Endothelial cell of umbilical vein (primary cell): Measurements from ENCODE around the gene PRX. TPM values are rescaled to one million over a fixed set of nuclear protein-coding genes. Genes with fewer than 3 reads are reported as not detected.

ENCODE experiments used
- BruUV-seq: library from RNA; stranded (reverse); fragments of 400-500 nt; replicated peaks from 2 replicates; lab custom pipeline; 2021; lab: Mats Ljungman, UMichigan
- CTCF ChIA-PET: fragments of 300-600, 350-600 bp; sonication (Branson Sonifier 250); formaldehyde crosslinking; loops from one replicate; lab custom pipeline; 2021; ENCODE audit warnings: antibody characterized with exemption, inconsistent platforms; lab: Charles Lee
- POLR2A ChIA-PET: fragments of 300-600, 350-600 bp; sonication (Branson Sonifier 250); formaldehyde crosslinking; loops from one replicate; lab custom pipeline; 2021; ENCODE audit warnings: antibody characterized with exemption, inconsistent platforms; lab: Charles Lee
- DNase-seq: peaks from one replicate; pipeline ENCODE4 v3.0.0-alpha.2; 2011; ENCODE audit warnings: low read depth, low spot score
- FAIRE-seq: peaks from 2 replicates; lab custom pipeline; 2011; peaks lifted over from hg19 to GRCh38; lab: Jason Lieb, UNC
- H2AFZ ChIP-seq: 2 replicates; pipeline ENCODE4 v1.6.0; 2012; ENCODE audit warnings: low read depth, low read length, control low read depth, inconsistent platforms
- H3K27ac ChIP-seq: 2 replicates; pipeline ENCODE4 v1.5.1; 2011; ENCODE audit warnings: low read depth, mild to moderate bottlenecking, control low read depth, low read length, moderate library complexity; ENCODE audit not compliant: insufficient read depth
- H3K27me3 ChIP-seq, 2 experiments: 2 replicates each; pipeline versions ENCODE4 v1.6.0 to v1.6.1; 2011; ENCODE audit warnings: low read length in 2 of 2, mixed read lengths in 1 of 2; ENCODE audit not compliant: control insufficient read depth in 2 of 2, insufficient read depth in 2 of 2
- H3K36me3 ChIP-seq, 2 experiments: 2 replicates in 1 of 2; 3 replicates in 1 of 2; pipeline ENCODE4 v1.5.1; 2011; ENCODE audit warnings: low read length in 2 of 2, mild to moderate bottlenecking in 1 of 2, moderate library complexity in 1 of 2; ENCODE audit not compliant: control insufficient read depth in 2 of 2, insufficient read depth in 2 of 2; ENCODE audit errors: extremely low read depth in 1 of 2
- H3K4me1 ChIP-seq: 3 replicates; pipeline ENCODE4 v1.5.1; 2011; ENCODE audit warnings: mild to moderate bottlenecking, low read length; ENCODE audit not compliant: control insufficient read depth, insufficient read depth; ENCODE audit errors: extremely low read depth
- H3K4me2 ChIP-seq: 2 replicates; pipeline ENCODE4 v1.6.1; 2011; ENCODE audit warnings: low read length, control low read depth, mixed read lengths; ENCODE audit not compliant: insufficient read depth
- H3K4me3 ChIP-seq, 3 experiments: fragments of 200-600 bp in 1 of 3; sonication (generic), shearing (Covaris generic) in 1 of 3; replicated peaks in 1 of 3; 2 replicates each; pipeline ENCODE4 v1.5.1; 2011 to 2016; ENCODE audit warnings: control low read depth in 3 of 3, low read length in 3 of 3, mild to moderate bottlenecking in 2 of 3, inconsistent platforms in 1 of 3, low read depth in 1 of 3, moderate library complexity in 1 of 3; ENCODE audit not compliant: insufficient read depth in 1 of 3
- H3K79me2 ChIP-seq: 2 replicates; pipeline ENCODE4 v1.6.0; 2012; ENCODE audit warnings: low read length, inconsistent platforms; ENCODE audit not compliant: control insufficient read depth, insufficient read depth
- H3K9ac ChIP-seq: replicated peaks from 2 replicates; pipeline ENCODE3; 2011; ENCODE audit warnings: low read length, control low read depth; ENCODE audit not compliant: insufficient read depth; ENCODE audit errors: extremely low read depth
- H3K9me1 ChIP-seq: replicated peaks from 3 replicates; pipeline ENCODE4 v1.6.0; 2011; ENCODE audit warnings: mild to moderate bottlenecking, low read length; ENCODE audit not compliant: control insufficient read depth, insufficient read depth; ENCODE audit errors: extremely low read depth
- H3K9me3 ChIP-seq: replicated peaks from 2 replicates; pipeline ENCODE4 v1.5.1; 2012; ENCODE audit warnings: low read length, inconsistent platforms; ENCODE audit not compliant: control insufficient read depth, insufficient read depth
- H4K20me1 ChIP-seq: replicated peaks from 2 replicates; pipeline ENCODE3; 2011; ENCODE audit warnings: mild to moderate bottlenecking, low read length; ENCODE audit not compliant: control insufficient read depth, insufficient read depth; ENCODE audit errors: extremely low read depth
- CTCF ChIP-seq, 2 donors: IDR thresholded peaks; 1 replicate in 1 of 2; 2 replicates in 1 of 2; pipeline ENCODE4 v1.5.1; 2011; ENCODE audit warnings: low read length in 2 of 2, mild to moderate bottlenecking in 2 of 2, moderate library complexity in 2 of 2, control low read depth in 1 of 2, inconsistent platforms in 1 of 2, low read depth in 1 of 2; ENCODE audit not compliant: insufficient read depth in 1 of 2; ENCODE audit errors: extremely low read depth in 1 of 2
- EZH2 ChIP-seq: IDR thresholded peaks from 2 replicates; pipeline ENCODE4 v1.6.1; 2012; ENCODE audit warnings: borderline replicate concordance, low read depth, mild to moderate bottlenecking, moderate library complexity, low read length, inconsistent platforms; ENCODE audit not compliant: severe bottlenecking
- FOS ChIP-seq: IDR thresholded peaks from 2 replicates; pipeline ENCODE4 v1.6.1; 2011; ENCODE audit warnings: mild to moderate bottlenecking, low read length, moderate library complexity, borderline replicate concordance; ENCODE audit not compliant: insufficient read depth
- GATA2 ChIP-seq: IDR thresholded peaks from 2 replicates; pipeline ENCODE4 v1.7.0; 2011; ENCODE audit warnings: low read depth, mild to moderate bottlenecking, moderate library complexity, mixed read lengths, low read length; ENCODE audit not compliant: insufficient read length, insufficient read depth
- JUN ChIP-seq: IDR thresholded peaks from 2 replicates; pipeline ENCODE4 v1.6.1; 2011; ENCODE audit warnings: borderline replicate concordance, low read depth; ENCODE audit not compliant: insufficient read length, insufficient read depth
- MAX ChIP-seq: IDR thresholded peaks from 2 replicates; pipeline ENCODE4 v1.6.1; 2011; ENCODE audit not compliant: insufficient read depth, insufficient read length
- MYC ChIP-seq: IDR thresholded peaks from one replicate; pipeline ENCODE4 v1.6.1; 2011; ENCODE audit warnings: mild to moderate bottlenecking, low read depth, low read length
- POLR2A ChIP-seq: IDR thresholded peaks from 2 replicates; pipeline ENCODE4 v1.6.1; 2012; ENCODE audit warnings: low read depth, mild to moderate bottlenecking, control low read depth, low read length
- POLR2AphosphoS5 ChIP-seq: IDR thresholded peaks from 2 replicates; pipeline ENCODE4 v1.6.1; 2012; ENCODE audit warnings: low read depth, mild to moderate bottlenecking, control low read depth, low read length, moderate library complexity; ENCODE audit not compliant: insufficient read depth
- dilution Hi-C: fragments of 300-500 bp; cut with MboI; formaldehyde crosslinking; loops from one replicate; pipeline ENCODE4 v1.15.0; 2019; ENCODE audit warnings: low sequenced_read_pairs; ENCODE audit not compliant: extremely low pct_ligation_motif_present
- intact Hi-C: fragments of 100-400 bp; cut with micrococcal nuclease; formaldehyde crosslinking; loops from one replicate; pipeline ENCODE4 v1.10.0; 2022
- polyA plus RNA-seq, 4 experiments: library from polyadenylated mRNA; depleted of rRNA in 3 of 4; stranded (reverse) in 3 of 4; unstranded in 1 of 4; fragments of >200 nt; gene quantifications; 2 replicates each; pipeline versions ENCODE4 v1.2.1 to v1.2.3, GENCODE V29; 2011 to 2012; ENCODE audit warnings: missing spikeins in 1 of 4
- total RNA-seq: library from RNA; stranded (reverse); gene quantifications from 2 replicates; pipeline ENCODE4 v1.2.3, GENCODE V29; 2021

The PRX gene
- total and polyA plus RNA-seq, 2 donors (not counting 3 experiments of a cell fraction or from before 2014, with no cell fraction given) = 0.80 to 1.3 TPM

DNA sequence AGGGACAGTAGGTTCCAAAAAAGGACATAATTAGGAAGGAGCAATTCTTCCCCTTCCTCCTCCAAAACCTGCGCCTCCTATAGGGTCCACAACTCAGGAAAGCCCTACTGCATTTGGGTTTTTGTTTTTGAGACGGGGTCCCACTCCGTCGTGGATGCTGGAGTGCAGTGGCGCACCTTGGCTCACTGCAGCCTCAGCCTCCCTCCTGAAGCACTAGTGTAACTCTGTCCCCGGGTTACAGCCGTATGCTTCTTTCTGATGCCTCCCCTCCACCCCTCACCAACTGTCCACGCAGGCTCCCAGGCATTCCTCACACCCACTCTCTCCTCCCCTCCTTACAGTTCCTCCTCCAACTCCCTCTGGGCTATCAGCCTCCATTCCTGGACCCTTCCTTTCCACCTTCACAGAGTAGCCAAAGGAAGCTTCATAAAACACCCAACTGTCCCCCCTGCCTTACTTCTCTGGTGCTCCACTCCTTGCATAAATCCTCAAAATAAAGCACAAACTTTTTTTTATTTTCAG, 33.1 kb upstream of the PRX start:
- POLR2A ChIA-PET = no interaction called here
- no peaks in the 10 kb centered on the region for H4K20me1 ChIP-seq
- no peak overlapping the region for H3K4me3 ChIP-seq
- FAIRE-seq (no peak), DNase-seq (no peak)
- no peaks in the 10 kb centered on the region for H3K27me3 ChIP-seq
- H3K9me1 ChIP-seq = no peaks in the 10 kb centered on the region
- no peak for TF ChIP-seq MYC
- TF ChIP-seq POLR2A = no peak
- no peak for TF ChIP-seq GATA2
- no peak for TF ChIP-seq POLR2AphosphoS5
- no peak for TF ChIP-seq JUN
- TF ChIP-seq MAX = no peak
- no peak for TF ChIP-seq EZH2
- TF ChIP-seq FOS = no peak
- TF ChIP-seq CTCF (IDR thresholded peaks at IDR 0.05; ENCODE audit: extremely low read depth in 1 of 2, insufficient read depth in 1 of 2, low read depth in 1 of 2, low read length in 2 of 2) = no peak
- H3K9me3 ChIP-seq = no peaks in the 10 kb centered on the region
- no peak overlapping the region for H3K9ac ChIP-seq
- no peak overlapping the region for H3K4me2 ChIP-seq
- peaks cover 24% of the 10 kb centered on the region for H3K79me2 ChIP-seq
- peaks cover 9% of the 10 kb centered on the region for H3K4me1 ChIP-seq
- no TSS peak for BruUV-seq
- H2AFZ ChIP-seq = no peak overlapping the region
- CTCF ChIA-PET = interaction anchor here (1.0 to 1.2 kb wide), 3 partner anchors 17 to 25 kb away, joined by 3 read pairs; no protein-coding TSS in a partner anchor
- dilution Hi-C loops (no loop called here), intact Hi-C loops (loop anchor here (10.0 kb wide), 1 partner anchor 358 kb away; no protein-coding TSS in a partner anchor)
- no peak overlapping the region for H3K27ac ChIP-seq
- H3K36me3 ChIP-seq = peaks cover 6 to 7% of the 10 kb centered on the region in 2 experiments
